Stimulated activated CD8-positive, alpha-beta memory T cell treated with anti-CD3 and anti-CD28 coated beads, Interleukin-15, amount 100 ng/mL, for 24 hours (primary cell): ENCODE results near the gene RNF212.

Experiments used
- DNase-seq: peaks from one replicate; pipeline ENCODE4 v3.0.0-alpha.2; 2020; ENCODE audit warnings: low read depth

The RNF212 gene

DNA sequence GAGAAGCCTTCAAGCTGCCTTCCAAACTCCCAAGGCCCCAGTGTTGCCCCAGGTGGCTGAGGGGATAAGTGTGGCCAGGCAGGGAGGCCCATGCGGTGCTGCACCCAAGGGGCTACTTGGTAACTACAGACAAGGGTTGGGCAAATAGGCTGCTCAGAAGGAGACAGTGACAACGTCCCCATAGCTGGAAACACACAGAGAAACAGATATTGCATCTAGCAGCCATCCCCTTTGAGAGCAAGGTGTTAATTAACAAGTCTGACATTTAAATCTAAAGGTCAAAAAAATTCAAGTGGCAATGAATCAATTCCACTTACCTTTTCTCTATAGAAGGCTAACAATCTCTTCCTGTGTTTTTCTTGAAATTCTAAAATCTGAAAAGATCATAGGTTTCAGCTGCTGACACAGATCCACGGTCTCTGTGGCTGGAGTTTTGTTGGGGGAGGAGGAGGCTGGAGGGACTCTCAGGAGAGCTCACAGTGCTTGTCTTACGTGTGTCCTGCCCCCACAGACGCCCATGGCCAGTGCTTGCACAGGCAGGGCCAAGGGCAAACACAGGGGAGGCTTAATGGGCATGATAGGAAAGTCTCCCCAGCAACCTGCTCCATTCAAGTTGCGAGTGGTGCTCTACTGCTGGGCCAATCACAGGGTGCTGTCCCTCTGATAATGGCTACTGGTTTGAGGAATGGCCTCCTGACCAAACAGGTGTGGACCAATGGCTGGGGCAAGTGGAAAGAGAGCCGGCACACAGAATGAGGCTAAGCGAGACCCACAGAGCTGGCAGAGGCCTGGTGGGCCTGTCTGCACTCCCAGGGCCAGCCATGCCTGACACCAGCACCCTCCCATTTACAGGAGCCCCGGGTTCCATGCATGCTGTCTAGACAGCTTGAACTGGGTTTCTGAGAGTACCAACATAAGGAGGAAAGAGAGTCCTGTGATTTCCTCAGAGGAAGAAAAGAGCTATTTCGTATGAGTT lies 22.6 kb downstream of the RNF212 start:
- DNase-seq, result no peak

DNA sequence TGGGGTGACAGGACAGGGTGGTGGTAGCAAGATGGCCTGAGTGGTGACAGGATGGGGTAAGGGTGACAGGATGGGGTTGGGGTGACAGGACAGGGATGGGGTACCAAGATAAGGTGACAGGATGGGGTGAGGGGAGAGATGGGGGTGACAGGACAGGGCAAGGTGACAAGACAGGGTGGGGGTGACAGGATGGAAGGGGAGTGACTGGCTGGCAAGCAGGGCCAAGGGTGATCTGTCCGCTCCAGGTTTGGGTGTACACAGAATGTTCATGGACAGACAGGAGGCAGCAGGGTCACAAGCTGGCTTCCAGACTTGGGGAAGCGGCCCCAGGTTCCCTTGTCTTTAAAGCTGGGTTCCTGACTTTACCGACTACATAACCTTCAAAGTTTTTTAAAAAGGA lies 23.3 kb downstream of the RNF212 start:
- no peak for DNase-seq

- no peak for DNase-seq
These were observed 26.0 kb downstream of the RNF212 start for GRCh38 chr4:1087371-1087770.

DNA sequence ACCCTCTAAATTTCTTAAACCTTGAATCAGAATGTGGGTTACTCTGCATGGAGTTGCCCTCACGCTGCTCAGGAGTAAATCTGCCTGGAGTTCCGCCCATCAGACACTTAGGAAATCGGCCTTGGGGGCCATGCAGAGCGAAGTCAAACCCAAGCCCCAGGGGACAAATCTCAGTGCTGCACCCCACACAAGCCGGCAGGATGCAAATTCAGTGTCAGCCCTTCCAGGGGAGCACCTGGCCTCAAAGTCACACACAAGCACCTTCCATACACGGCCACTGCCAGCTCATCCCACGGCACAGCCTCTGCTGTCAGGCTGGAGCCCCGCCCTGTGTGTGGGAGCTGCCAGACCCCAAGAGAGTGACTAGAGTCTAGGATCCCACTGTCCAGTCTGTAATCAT lies 27.4 kb downstream of the RNF212 start:
- no peak for DNase-seq

DNA sequence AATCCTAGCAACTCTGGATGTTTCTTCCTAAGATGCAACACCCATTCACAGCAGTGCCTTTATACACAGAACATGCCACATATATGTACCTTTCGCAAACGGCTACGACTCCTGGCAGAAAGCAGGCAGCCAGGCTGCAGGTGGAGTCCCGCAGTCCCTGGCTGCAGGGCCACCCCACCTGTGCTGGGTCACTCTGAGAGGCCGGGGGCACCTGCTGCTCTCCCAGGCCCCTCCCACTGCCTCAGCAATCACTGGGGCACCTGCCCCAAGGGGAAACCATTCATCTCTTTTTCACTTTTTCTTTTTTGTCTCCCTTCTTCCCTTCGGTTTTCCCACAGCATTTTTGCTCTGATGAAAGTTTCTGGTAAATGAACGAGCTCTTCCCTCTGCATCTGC lies 28.0 kb downstream of the RNF212 start:
- DNase-seq, result no peak

- DNase-seq, result no peak
These were observed 28.5 kb downstream of the RNF212 start for GRCh38 chr4:1084796-1085403.

DNA sequence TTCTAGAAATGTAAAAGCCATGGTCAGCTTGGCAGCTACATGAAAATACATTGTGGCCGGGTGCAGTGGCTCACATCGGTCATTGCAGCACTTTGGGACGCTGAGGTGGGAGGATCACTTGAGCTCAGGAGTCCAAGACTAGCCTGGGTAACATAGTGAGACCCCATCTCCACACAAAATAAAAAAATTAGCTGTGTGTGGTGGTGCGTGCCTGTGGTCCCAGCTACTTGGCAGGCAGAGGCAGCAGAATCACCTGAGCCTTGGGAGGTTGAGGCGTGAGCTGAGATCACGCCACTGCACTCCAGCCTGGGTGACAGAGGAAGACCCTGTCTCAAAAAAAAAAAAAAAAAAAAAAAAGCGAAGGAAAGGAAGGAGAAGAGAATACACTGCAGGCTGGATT lies 29.0 kb downstream of the RNF212 start:
- no peak for DNase-seq

GRCh38 chr4:1082215-1083182 lies 30.9 kb downstream of the RNF212 start:
- no peak for DNase-seq

DNA sequence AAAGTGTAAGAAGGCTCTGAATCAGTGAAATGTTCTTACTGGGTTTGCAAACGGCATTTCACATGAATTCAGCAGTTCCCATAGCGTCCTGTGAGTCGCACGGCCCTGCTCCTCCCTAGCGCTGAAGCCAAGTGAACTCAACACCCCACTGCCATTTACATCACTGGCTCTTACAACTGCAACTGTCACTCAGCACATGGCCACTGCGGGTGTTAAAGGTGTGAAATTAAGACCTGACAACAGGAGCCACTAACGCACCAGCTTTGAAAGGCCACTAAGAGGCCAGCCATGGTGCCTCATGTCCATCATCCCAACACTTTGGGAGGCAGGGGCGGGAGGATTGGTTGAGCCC lies 31.7 kb downstream of the RNF212 start:
- DNase-seq, result no peak

GRCh38 chr4:1080961-1081688 lies 32.2 kb downstream of the RNF212 start:
- DNase-seq, result no peak

DNA sequence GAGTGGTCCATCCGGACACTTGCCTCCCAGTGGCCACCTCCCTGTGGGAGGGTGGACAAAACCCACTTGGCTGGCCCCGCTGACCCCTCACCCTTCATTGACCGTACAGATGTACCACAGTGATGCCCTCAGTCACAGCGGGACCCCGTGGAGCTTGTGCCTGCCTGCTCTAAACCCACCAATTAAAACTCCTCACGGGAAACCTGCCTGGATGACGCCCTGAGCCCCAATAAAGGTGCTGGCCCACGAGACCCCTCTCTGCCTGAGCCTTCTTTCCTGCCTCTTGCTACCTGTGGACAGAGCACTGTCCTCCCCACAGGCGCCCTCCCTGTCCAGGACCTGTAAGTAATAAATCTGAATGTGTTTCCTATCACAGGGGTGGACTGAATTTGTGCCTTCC lies 32.9 kb downstream of the RNF212 start:
- no peak for DNase-seq

DNA sequence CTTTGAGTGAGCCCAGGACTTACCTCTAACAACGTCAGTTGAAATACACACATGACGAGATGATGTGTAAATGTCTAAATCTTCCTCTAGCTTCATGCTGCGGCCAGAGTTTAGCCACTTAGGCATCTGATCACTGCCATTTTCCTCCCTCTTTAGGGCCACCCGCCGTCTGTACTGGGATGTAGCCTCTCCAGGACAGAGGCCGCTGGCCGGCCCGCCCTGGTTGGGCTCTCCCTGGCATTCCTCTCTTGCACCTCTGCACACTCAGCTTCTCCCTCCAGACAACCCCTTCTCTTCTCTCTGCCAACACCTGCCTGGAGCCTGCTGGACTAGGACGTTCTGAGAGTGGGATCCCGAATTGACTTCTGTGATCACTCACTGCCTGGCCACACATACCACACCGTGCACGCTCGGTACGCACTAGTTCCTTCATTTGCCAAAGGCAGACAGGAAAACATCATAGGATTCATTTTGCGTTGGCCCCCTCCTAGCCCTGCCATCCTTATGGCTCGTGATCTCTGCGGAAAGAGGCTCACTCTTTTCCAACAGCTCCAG lies 33.6 kb downstream of the RNF212 start:
- DNase-seq, result no peak

DNA sequence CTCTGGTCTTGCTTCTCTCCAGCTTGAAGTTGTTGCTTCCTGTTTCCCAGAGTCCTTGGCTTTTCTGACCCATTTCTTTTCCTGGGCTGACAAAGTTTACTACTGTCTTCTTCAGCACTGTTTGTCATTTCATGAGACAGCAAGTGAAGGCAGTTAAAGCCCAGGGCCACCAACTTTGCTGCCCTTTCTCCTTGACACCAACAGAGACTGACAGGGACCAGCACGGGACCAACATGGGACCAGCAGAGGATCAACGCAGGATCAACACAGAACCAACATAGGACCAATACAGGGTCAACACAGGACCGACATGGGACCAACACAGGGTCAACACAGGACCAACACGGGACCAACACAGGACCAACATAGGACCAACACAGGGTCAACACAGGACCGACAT lies 34.9 kb downstream of the RNF212 start:
- DNase-seq, result no peak

DNA sequence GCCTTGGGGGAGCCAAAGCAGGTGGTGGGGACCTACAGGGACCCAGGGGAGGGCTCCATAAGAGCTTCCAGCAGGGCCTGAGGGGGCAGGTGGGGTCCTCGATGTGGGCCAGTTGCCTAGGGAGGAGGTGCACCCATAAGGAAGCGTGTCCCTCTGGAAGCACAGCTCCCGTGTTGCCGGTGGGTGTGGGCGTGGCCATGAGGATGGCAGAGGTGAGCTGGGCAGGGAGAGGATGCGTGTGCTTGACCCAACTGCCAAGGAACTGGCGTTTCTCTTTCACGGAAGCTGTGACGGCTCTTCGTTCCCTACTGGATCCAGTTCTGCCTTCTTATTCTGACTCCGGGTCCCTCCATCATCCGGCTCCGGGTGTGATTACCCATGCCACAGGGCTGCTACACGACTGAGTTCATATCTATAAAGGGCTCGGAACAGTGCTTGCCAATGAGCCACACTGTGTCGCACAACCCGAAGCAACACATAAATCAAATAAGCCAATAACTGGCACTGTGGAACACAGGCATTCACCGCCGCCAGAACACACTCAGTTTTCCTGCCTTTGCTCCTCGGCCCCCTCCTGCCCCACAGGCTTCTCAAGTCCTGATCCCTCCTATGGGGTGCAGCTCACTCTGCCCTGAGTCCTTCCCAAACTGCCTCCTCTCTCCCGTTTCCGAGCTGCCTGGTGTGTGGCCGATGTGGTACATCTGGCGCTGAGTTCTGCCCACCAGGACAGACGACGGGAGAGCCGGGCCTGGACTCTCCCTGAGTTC lies 35.5 kb downstream of the RNF212 start:
- no peak for DNase-seq

GRCh38 chr4:1075809-1076699 lies 37.3 kb downstream of the RNF212 start:
- DNase-seq, result no peak

DNA sequence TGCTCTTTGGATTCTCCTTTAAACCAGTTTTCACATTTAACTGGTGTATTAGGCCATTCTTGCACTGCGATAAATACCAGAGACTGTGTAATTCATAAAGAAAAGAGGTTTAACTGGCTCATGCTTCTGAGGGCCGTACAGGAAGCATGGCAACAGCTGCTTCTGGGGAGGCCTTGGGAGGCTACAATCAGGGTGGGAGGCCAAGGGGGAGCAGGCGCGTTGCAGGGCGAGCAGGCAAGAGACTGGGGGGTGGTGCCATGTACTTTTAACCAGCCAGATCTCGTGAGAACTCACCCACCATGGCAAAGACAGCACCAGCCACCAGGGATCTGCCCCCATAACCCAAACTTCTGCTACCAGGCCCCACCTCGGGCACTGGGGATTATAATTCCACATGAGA lies 38.1 kb downstream of the RNF212 start:
- no peak for DNase-seq

DNA sequence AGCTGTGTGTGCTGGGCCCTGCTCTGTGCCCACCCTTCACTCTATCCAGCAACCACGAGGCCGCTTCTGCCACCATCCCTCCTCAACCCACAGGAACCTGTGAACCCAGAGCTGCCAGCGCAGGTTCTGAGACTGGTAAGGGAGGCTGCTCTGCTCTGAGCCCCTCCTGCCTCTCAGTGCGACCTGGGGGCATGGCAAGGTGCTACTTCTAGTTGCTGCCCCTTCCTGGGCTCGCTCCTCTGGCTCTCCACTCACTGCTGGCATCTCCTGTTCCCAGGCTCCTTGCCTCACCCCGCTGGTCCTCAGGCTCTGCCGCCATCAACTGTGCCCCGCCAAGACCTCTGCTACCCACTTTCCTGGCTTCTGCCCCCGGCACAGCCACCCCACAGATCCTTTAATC lies 39.3 kb downstream of the RNF212 start:
- DNase-seq, result no peak

DNA sequence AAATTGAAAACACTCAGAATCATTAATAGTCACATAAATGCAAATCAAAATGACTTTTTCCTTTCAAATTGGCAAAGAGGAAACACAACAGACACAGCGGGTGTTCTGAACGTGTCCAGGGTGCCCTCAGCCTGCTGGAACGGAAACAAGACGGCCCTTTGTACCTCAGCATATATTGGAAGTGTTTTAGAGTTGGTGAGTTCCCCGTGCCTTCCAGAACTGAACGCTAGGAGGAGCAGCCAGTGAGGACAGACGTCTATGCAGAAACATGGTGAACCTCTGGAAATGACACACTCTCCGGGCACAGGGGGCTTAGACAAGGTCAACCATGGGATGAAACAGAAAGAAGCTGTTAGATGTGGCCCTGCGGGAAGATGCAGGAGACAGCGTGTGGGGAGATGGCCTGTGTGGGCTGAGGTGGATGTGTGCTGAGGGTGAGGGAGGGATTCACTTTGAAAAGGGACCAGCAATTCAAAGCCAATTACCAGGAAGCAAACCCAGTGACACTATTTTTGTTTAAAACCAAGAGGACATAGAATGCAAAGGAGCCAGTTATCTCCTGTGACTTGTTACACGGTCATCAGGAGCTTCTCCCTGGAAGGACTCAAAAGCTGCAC lies 40.4 kb downstream of the RNF212 start:
- no peak for DNase-seq

DNA sequence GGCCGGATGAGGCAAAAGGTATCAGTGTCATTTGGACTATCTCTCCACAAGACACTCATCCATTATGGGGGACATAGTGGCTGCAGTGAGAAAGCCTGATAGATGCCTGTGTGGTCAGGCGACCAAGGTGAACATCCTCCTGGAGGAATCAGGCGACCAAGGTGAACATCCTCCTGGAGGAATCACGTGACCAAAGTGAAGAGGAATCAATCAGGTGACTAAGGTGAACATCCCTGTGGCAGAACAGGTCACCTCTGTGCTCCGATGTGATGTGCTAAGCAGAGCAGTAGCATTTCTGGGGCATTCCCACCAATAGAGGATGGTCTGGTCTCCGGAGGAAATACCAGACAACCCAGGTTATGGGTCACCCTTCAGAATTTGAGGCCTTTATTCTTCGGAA lies 44.0 kb downstream of the RNF212 start:
- no peak for DNase-seq
